ENCODE measurements around the gene FOSL2.

Gene FOSL2

GRCh38 chr2:28433935-28434599, 41.4 kb downstream of the FOSL2 start:
- DNase-seq (ENCODE audit: low spot score): no peak

GRCh38 chr2:28434600-28434989, 41.9 kb downstream of the FOSL2 start:
- no peak for DNase-seq (ENCODE audit: low spot score)

- DNase-seq (ENCODE audit: low spot score): no peak
Observed at GRCh38 chr2:28435241-28435640, 42.6 kb downstream of the FOSL2 start.

- DNase-seq (ENCODE audit: low spot score): no peak
Observed at GRCh38 chr2:28435814-28436351, 43.2 kb downstream of the FOSL2 start.

GRCh38 chr2:28436525-28437051, 43.9 kb downstream of the FOSL2 start:
- no peak for DNase-seq (ENCODE audit: low spot score)

GRCh38 chr2:28437149-28437835, 44.6 kb downstream of the FOSL2 start:
- no peak for DNase-seq (ENCODE audit: low spot score)

GRCh38 chr2:28437918-28438317, 45.3 kb downstream of the FOSL2 start:
- no peak for DNase-seq (ENCODE audit: low spot score)

- no peak for DNase-seq (ENCODE audit: low spot score)
Observed at GRCh38 chr2:28438532-28439063, 45.9 kb downstream of the FOSL2 start.

GRCh38 chr2:28439127-28439526, 46.5 kb downstream of the FOSL2 start:
- DNase-seq (ENCODE audit: low spot score): no peak

GRCh38 chr2:28439763-28440162, 47.1 kb downstream of the FOSL2 start:
- DNase-seq (ENCODE audit: low spot score): no peak

GRCh38 chr2:28442328-28442727, 49.7 kb downstream of the FOSL2 start:
- DNase-seq (ENCODE audit: low spot score): no peak

- DNase-seq (ENCODE audit: low spot score): no peak
Observed at GRCh38 chr2:28444956-28445355, 52.3 kb downstream of the FOSL2 start.

- DNase-seq (ENCODE audit: low spot score): no peak
Observed at GRCh38 chr2:28445448-28446258, 53.0 kb downstream of the FOSL2 start.

- DNase-seq (ENCODE audit: low spot score): no peak
Observed at GRCh38 chr2:28446531-28446930, 53.9 kb downstream of the FOSL2 start.

- DNase-seq (ENCODE audit: low spot score): no peak
Observed at GRCh38 chr2:28447086-28447485, 54.4 kb downstream of the FOSL2 start.

- DNase-seq (ENCODE audit: low spot score): no peak
Observed at GRCh38 chr2:28447943-28448792, 55.5 kb downstream of the FOSL2 start.

- no peak for DNase-seq (ENCODE audit: low spot score)
Observed at GRCh38 chr2:28448793-28449100, 56.1 kb downstream of the FOSL2 start.

- no peak for DNase-seq (ENCODE audit: low spot score)
Observed at GRCh38 chr2:28449126-28449487, 56.4 kb downstream of the FOSL2 start.

- DNase-seq (ENCODE audit: low spot score): no peak
Observed at GRCh38 chr2:28449488-28450395, 57.1 kb downstream of the FOSL2 start.

- DNase-seq (ENCODE audit: low spot score): no peak
Observed at GRCh38 chr2:28450901-28451565, 58.4 kb downstream of the FOSL2 start.
